Body of pancreas (tissue), 4 donors: ENCODE results near the gene BRPF1. TPM values are rescaled to one million over a fixed set of nuclear protein-coding genes. Genes with fewer than 3 reads are reported as not detected.

Source experiments
- ATAC-seq: fragments of 150-250 bp; one replicate; pipeline ENCODE4 v1.9.1; 2016
- DNase-seq, 4 donors: peaks; one replicate each; pipeline ENCODE4 v3.0.0-alpha.2; 2019
- H3K27ac ChIP-seq, 4 donors: fragments of 200-600 bp; sonication (generic); 1 replicate in 3 of 4; 2 replicates in 1 of 4; pipeline versions ENCODE4 v1.5.1 to v1.6.1; 2016 to 2019; ENCODE audit warnings: mild to moderate bottlenecking in 1 of 4, mixed read lengths in 1 of 4, moderate library complexity in 1 of 4
- H3K27me3 ChIP-seq, 2 donors: fragments of 200-600 bp; sonication (generic); one replicate each; pipeline ENCODE4 v1.6.0; 2016; ENCODE audit warnings: mild to moderate bottlenecking in 1 of 2
- H3K36me3 ChIP-seq, 2 donors: fragments of 200-600 bp; sonication (generic); replicated peaks in 1 of 2; 2 replicates each; pipeline ENCODE4 v1.5.1; 2016; ENCODE audit warnings: low read depth in 2 of 2; ENCODE audit not compliant: insufficient read depth in 1 of 2
- H3K4me1 ChIP-seq: fragments of 200-600 bp; sonication (generic); one replicate; pipeline ENCODE4 v1.6.0; 2016
- H3K4me3 ChIP-seq, 2 donors: fragments of 200-600 bp; sonication (generic); 1 replicate in 1 of 2; 2 replicates in 1 of 2; pipeline ENCODE4 v1.5.1; 2016 to 2019
- H3K9me3 ChIP-seq, 3 donors: fragments of 200-600 bp; sonication (generic); 1 replicate in 2 of 3; 2 replicates in 1 of 3; pipeline ENCODE4 v1.5.1; 2016
- CTCF ChIP-seq, 7 experiments: fragments of 450-650 bp in 4 of 7; fragments of 200-600 bp in 3 of 7; sonication (generic) in 3 of 7; IDR thresholded peaks; one replicate each; pipeline ENCODE4 v1.5.1; 2016 to 2019; ENCODE audit warnings: antibody characterized with exemption in 7 of 7
- POLR2A ChIP-seq, 3 donors: fragments of 450-650 bp; IDR thresholded peaks; one replicate each; pipeline ENCODE4 v1.6.1; 2016; ENCODE audit warnings: antibody characterized with exemption in 3 of 3, mild to moderate bottlenecking in 2 of 3
- WGBS, 2 donors: methylation state at CpG; one replicate each; pipeline ENCODE4 v1.1.5; 2017; 5-methylcytosine and 5-hydroxymethylcytosine counted together
- intact Hi-C: fragments of 100-400 bp; cut with DNase I; formaldehyde crosslinking; loops from one replicate; pipeline ENCODE4 v1.15.1; 2023
- total RNA-seq, 2 donors: library from RNA; depleted of rRNA; stranded (reverse); fragments of >200 nt; gene quantifications; one replicate each; pipeline ENCODE4 v1.1.0, GENCODE V29; 2016

The BRPF1 gene
- total RNA-seq, 2 donors from 2014 or later, result 9.6 to 10.9 TPM

GRCh38 chr3:9701006-9701405, 30.5 kb upstream of the BRPF1 start:
- intact Hi-C loops, result no loop called here
- no peak for TF ChIP-seq POLR2A (IDR thresholded peaks at IDR 0.05)
- no peak for TF ChIP-seq CTCF (IDR thresholded peaks at IDR 0.05)
- no peak for DNase-seq
- Histone ChIP-seq H3K4me3 (no peak overlapping the region), H3K36me3 (peaks cover 0 to 3% of the 10 kb centered on the region in 2 donors), H3K4me1 (peaks cover 18% of the 10 kb centered on the region), H3K27me3 (peaks cover 0 to 5% of the 10 kb centered on the region in 2 donors), H3K27ac (no peak overlapping the region), H3K9me3 (no peaks in the 10 kb centered on the region)
- WGBS, 2 donors, result 95 to 100% methylated on average over 7 of the region's 7 CpGs
- ATAC-seq, result no peak

GRCh38 chr3:9701711-9702110, 29.8 kb upstream of the BRPF1 start:
- Histone ChIP-seq H3K9me3 (no peaks in the 10 kb centered on the region), H3K36me3 (peaks cover 0 to 3% of the 10 kb centered on the region in 2 donors), H3K4me3 (no peak overlapping the region), H3K27me3 (peaks cover 0 to 5% of the 10 kb centered on the region in 2 donors), H3K27ac (no peak overlapping the region), H3K4me1 (peaks cover 18% of the 10 kb centered on the region)
- TF ChIP-seq POLR2A (IDR thresholded peaks at IDR 0.05) (no peak), CTCF (IDR thresholded peaks at IDR 0.05) (no peak)
- DNase-seq, result no peak
- WGBS, 2 donors, result 93 to 99% methylated on average over 8 to 10 of the region's 10 CpGs
- ATAC-seq, result no peak
- intact Hi-C loops, result no loop called here

GRCh38 chr3:9703240-9703639, 28.3 kb upstream of the BRPF1 start:
- Histone ChIP-seq H3K4me1 (peaks cover 18% of the 10 kb centered on the region), H3K27me3 (peaks cover 0 to 5% of the 10 kb centered on the region in 2 donors), H3K4me3 (no peak overlapping the region), H3K9me3 (no peaks in the 10 kb centered on the region), H3K36me3 (no peaks in the 10 kb centered on the region), H3K27ac (no peak overlapping the region)
- WGBS, 2 donors, result 67 to 72% methylated on average over 4 of the region's 4 CpGs
- no peak for DNase-seq
- TF ChIP-seq CTCF (IDR thresholded peaks at IDR 0.05) (no peak), POLR2A (IDR thresholded peaks at IDR 0.05) (no peak)
- no peak for ATAC-seq
- intact Hi-C loops, result no loop called here

GRCh38 chr3:9703736-9704346, 27.7 kb upstream of the BRPF1 start, which contains the start of gene CPNE9:
CPNE9 (plus strand) TSS chr3:9703833; CDS start chr3:9703997, 164 bp downstream.
- H3K27ac ChIP-seq, result no peak within 1 kb of the TSS
- no peaks in the 10 kb centered on the region for H3K9me3 ChIP-seq
- no peaks in the 10 kb centered on the region for H3K36me3 ChIP-seq
- intact Hi-C loops, result no loop called here
- ATAC-seq, result peak; percentile 43
- peak in 1 of 4 donors; percentile 11 for DNase-seq
- no peak within 1 kb of the TSS for H3K4me3 ChIP-seq
- TF ChIP-seq POLR2A (IDR thresholded peaks at IDR 0.05), result no peak
- no peak for TF ChIP-seq CTCF (IDR thresholded peaks at IDR 0.05)
- peaks cover 18% of the 10 kb centered on the region for H3K4me1 ChIP-seq
- H3K27me3 ChIP-seq, result peaks cover 0 to 5% of the 10 kb centered on the region in 2 donors
- 1% methylated on average over 49 of the region's 56 CpGs; no CpG with 5 or more reads in 1 of the 2 donors for WGBS, 2 donors
